ENCODE data around the gene RELN. TPM values are rescaled to one million over a fixed set of nuclear protein-coding genes. Genes with fewer than 3 reads are reported as not detected.

Gene RELN
- total RNA-seq, 2 donors from 2014 or later: 3.9 to 8.5 TPM

DNA sequence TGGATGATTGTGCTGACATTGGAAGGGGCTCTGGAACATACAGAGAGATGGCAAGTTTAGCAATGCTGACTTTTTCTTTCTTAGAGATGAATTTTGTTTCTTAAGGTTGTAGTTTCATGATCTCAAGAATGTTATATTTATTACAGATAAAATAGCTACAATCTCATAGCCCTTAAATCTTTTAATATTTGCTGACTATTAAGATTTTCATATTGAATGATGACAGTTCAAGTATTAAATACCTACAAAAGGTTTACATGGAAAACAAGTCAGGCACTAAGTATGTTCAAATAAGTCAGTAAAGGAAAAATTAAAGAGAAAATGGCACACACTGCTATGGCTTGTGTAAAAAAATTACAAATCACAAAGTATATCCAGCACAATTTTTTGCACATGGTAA, 291.4 kb downstream of the RELN start:
- TF ChIP-seq, protein P1, sequence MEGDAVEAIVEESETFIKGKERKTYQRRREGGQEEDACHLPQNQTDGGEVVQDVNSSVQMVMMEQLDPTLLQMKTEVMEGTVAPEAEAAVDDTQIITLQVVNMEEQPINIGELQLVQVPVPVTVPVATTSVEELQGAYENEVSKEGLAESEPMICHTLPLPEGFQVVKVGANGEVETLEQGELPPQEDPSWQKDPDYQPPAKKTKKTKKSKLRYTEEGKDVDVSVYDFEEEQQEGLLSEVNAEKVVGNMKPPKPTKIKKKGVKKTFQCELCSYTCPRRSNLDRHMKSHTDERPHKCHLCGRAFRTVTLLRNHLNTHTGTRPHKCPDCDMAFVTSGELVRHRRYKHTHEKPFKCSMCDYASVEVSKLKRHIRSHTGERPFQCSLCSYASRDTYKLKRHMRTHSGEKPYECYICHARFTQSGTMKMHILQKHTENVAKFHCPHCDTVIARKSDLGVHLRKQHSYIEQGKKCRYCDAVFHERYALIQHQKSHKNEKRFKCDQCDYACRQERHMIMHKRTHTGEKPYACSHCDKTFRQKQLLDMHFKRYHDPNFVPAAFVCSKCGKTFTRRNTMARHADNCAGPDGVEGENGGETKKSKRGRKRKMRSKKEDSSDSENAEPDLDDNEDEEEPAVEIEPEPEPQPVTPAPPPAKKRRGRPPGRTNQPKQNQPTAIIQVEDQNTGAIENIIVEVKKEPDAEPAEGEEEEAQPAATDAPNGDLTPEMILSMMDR (conservative IDR thresholded peaks at IDR 0.05): no peak
- H3K27ac ChIP-seq (ENCODE audit: low read depth, low read length): no peak overlapping the region
- H3K36me3 Mint-ChIP-seq (ENCODE audit: low read depth): no peaks in the 10 kb centered on the region
- H3K9me3 ChIP-seq (ENCODE audit: control insufficient read depth, low read length): no peaks in the 10 kb centered on the region
- no peaks in the 10 kb centered on the region for H3K27me3 ChIP-seq (ENCODE audit: control insufficient read depth, insufficient read depth, low read length, poor library complexity, severe bottlenecking)
- H3K4me3 Mint-ChIP-seq: no peak overlapping the region
- H3K27me3 Mint-ChIP-seq (ENCODE audit: insufficient read depth): no peaks in the 10 kb centered on the region
- H3K9me3 Mint-ChIP-seq: no peaks in the 10 kb centered on the region
- no peaks in the 10 kb centered on the region for H3K4me1 ChIP-seq (ENCODE audit: control insufficient read depth, insufficient read depth, low read length)
- H3K36me3 ChIP-seq (ENCODE audit: control insufficient read depth, insufficient read depth, low read length): no peaks in the 10 kb centered on the region
- H3K4me3 ChIP-seq (ENCODE audit: low read length): no peak overlapping the region
- no peak for DNase-seq
- no peak overlapping the region for H3K27ac Mint-ChIP-seq
- no peaks in the 10 kb centered on the region for H3K4me1 Mint-ChIP-seq
- H3K9ac ChIP-seq (ENCODE audit: extremely low read depth, low read length, poor library complexity, severe bottlenecking): no peak overlapping the region

DNA sequence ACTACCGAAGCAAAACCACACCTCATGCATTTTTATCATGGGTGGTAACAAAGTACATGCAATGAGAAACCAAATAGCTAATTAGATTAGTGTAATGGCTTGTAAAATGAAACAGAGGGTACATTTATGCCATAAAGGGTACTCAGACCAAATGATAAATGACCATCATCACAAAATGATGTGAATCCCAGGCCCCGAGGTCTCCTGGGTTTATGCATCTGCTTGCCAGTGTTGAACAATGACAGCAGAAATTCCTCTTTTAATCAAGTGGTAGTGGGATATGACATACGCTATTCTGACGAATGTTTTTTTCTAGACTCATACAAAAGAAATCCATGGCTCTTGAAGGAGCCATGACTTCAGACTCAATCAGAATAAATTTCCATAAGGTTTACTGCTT, 293.9 kb downstream of the RELN start:
- no peak overlapping the region for H3K4me3 Mint-ChIP-seq
- no peak overlapping the region for H3K27ac Mint-ChIP-seq
- no peaks in the 10 kb centered on the region for H3K9me3 Mint-ChIP-seq
- no peaks in the 10 kb centered on the region for H3K4me1 ChIP-seq (ENCODE audit: control insufficient read depth, insufficient read depth, low read length)
- H3K9me3 ChIP-seq (ENCODE audit: control insufficient read depth, low read length): no peaks in the 10 kb centered on the region
- TF ChIP-seq, protein P1 (conservative IDR thresholded peaks at IDR 0.05): no peak
- DNase-seq: no peak
- no peak overlapping the region for H3K27ac ChIP-seq (ENCODE audit: low read depth, low read length)
- H3K27me3 Mint-ChIP-seq (ENCODE audit: insufficient read depth): no peaks in the 10 kb centered on the region
- H3K36me3 ChIP-seq (ENCODE audit: control insufficient read depth, insufficient read depth, low read length): no peaks in the 10 kb centered on the region
- peaks cover 3% of the 10 kb centered on the region for H3K4me1 Mint-ChIP-seq
- no peaks in the 10 kb centered on the region for H3K36me3 Mint-ChIP-seq (ENCODE audit: low read depth)
- no peaks in the 10 kb centered on the region for H3K27me3 ChIP-seq (ENCODE audit: control insufficient read depth, insufficient read depth, low read length, poor library complexity, severe bottlenecking)
- H3K4me3 ChIP-seq (ENCODE audit: low read length): no peak overlapping the region
- 92 to 100% methylated on average over 2 to 4 of the region's 4 CpGs for WGBS, 2 experiments (ENCODE audit: insufficient coverage in 1 of 2, insufficient read length in 1 of 2)
- H3K9ac ChIP-seq (ENCODE audit: extremely low read depth, low read length, poor library complexity, severe bottlenecking): no peak overlapping the region

DNA sequence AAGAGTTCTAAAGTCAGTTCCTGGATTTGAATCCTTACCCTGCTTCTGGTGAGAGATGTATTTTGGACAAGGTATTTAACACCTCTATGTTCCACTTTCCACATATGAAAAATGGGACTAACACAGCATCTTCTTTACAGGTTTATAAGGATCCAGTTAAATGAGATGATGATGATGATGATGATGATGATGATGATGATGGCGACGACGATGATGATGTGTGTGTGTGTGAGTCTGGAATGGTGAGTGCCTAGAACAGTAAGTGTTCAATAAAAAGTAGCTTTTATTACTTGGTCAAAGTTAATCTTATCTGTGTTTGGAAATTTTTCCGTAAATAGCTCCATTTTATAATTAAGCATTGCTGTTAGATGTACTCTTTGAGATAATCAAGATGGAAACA, 295.2 kb downstream of the RELN start:
- Histone ChIP-seq H3K9ac (ENCODE audit: extremely low read depth, low read length, poor library complexity, severe bottlenecking) (no peak overlapping the region), H3K4me1 (ENCODE audit: control insufficient read depth, insufficient read depth, low read length) (no peaks in the 10 kb centered on the region), H3K27ac (ENCODE audit: low read depth, low read length) (no peak overlapping the region), H3K9me3 (ENCODE audit: control insufficient read depth, low read length) (no peaks in the 10 kb centered on the region), H3K36me3 (ENCODE audit: control insufficient read depth, insufficient read depth, low read length) (no peaks in the 10 kb centered on the region), H3K4me3 (ENCODE audit: low read length) (no peak overlapping the region), H3K27me3 (ENCODE audit: control insufficient read depth, insufficient read depth, low read length, poor library complexity, severe bottlenecking) (no peaks in the 10 kb centered on the region)
- Mint-ChIP-seq H3K4me1 (peaks cover 3% of the 10 kb centered on the region), H3K27ac (no peak overlapping the region), H3K9me3 (no peaks in the 10 kb centered on the region), H3K4me3 (no peak overlapping the region), H3K27me3 (ENCODE audit: insufficient read depth) (no peaks in the 10 kb centered on the region), H3K36me3 (ENCODE audit: low read depth) (no peaks in the 10 kb centered on the region)
- 82 to 90% methylated on average over 4 of the region's 4 CpGs for WGBS, 2 experiments (ENCODE audit: insufficient coverage in 1 of 2, insufficient read length in 1 of 2)
- DNase-seq: no peak
- TF ChIP-seq, protein P1 (conservative IDR thresholded peaks at IDR 0.05): no peak

Data from endodermal cell (in vitro differentiated cells).